KOPT-K1 (cell line): ENCODE data around the gene GGT6.

Source experiments
- H3K27ac ChIP-seq: fragments of 200-600 bp; sonication (generic); 2 replicates; pipeline ENCODE4 v1.5.1; 2016; ENCODE audit warnings: antibody characterized with exemption, mild to moderate bottlenecking, low read depth, low read length; ENCODE audit not compliant: poor library complexity, severe bottlenecking
- H3K36me3 ChIP-seq: fragments of 200-600 bp; sonication (generic); 2 replicates; pipeline ENCODE4 v1.5.1; 2017; ENCODE audit warnings: antibody characterized with exemption, mild to moderate bottlenecking, low read length, moderate library complexity; ENCODE audit not compliant: insufficient read depth
- H3K9me3 ChIP-seq: fragments of 200-600 bp; sonication (generic); 2 replicates; pipeline ENCODE4 v1.5.1; 2017; ENCODE audit warnings: antibody characterized with exemption, low read length, mild to moderate bottlenecking; ENCODE audit not compliant: insufficient read depth, poor library complexity, severe bottlenecking

Gene GGT6

DNA sequence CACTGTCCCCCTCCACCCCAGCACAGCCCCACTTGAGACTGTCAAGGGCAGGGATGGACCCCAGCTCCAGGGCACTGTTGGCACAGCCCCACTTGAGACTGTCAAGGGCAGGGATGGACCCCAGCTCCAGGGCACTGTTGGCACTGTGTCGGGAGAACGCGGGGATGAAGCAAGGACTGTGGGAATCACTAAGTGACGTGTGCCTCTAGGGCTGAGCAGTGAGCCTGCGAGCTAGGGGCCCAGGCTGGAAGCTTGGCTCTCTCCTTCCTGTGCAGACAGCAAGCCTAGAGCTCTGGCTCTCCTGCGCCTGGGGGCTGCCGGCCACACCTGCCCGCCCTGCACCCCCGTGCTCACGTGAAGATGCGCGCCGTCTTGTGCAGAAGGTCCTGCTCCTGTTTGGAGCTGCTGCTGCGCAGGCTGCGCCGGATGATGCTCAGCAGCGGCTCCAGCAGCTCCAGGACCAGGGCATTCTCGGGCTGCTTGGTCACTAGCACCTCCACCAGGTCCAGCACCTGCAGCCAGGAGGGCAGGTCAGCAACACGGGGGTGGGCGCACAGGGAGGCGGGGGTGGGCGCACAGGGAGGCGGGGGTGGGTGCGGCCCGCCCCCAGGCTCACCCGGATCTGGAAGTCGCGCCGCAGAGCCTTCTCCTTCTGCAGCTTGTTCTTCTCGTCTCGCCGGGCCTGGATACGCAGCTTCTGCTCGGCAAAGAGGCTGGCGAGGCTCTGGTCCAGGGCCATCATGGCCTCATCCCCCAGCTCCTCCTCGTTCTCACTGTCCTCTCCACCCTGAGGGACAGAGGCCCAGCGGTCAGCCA lies 16.0 kb downstream of the GGT6 start:
- Histone ChIP-seq H3K36me3 (peaks cover 100% of the 10 kb centered on the region), H3K9me3 (no peaks in the 10 kb centered on the region), H3K27ac (no peak overlapping the region)

DNA sequence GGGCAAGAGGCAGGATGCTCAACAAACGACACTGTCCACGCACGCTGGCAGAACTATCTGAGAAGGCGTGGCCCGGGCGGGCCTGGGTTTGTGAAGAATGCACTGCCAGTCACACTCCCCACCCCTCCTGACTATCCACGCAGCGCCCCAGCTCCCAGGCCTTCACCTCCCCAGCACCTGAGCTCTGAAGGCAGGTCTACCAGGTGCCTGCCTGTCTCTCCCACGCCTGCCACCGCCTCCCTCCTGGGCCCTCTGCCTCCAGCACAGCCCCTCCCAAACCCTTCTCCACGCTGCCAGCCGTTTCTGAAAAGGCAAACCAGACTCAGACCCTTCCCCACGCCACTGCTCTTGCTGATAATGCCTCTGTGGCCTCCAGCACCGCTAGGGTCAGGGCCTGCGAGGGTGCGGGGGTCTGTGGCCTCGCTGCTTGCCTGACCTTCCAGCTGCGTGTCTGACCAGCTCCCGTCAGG lies 16.8 kb downstream of the GGT6 start:
- H3K9me3 ChIP-seq = no peaks in the 10 kb centered on the region
- peaks cover 100% of the 10 kb centered on the region for H3K36me3 ChIP-seq
- H3K27ac ChIP-seq = no peak overlapping the region

DNA sequence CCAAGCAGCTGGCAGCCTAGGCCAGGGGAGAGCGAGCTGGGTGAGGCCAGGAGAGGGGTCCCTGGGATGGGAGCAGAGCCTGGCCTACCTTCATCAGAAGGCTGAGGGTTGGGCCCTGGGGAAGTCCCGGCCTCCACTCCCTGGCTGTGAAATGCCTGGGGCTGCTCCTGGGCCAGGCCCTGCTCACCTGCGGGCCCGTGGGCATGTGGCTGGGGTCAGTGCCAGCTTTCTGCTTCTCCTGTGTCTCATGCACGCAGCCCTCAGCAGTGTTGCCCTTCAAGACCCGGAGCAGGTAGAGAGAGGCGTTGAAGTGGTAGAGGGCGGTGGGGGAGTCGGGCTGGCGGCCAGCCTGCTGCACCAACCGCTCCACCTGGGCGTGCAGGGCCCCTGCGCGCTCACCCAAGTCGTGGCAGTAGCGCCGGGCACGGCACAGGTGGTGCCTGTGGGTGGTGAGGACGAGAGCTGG lies 17.6 kb downstream of the GGT6 start:
- H3K27ac ChIP-seq = no peak overlapping the region
- no peaks in the 10 kb centered on the region for H3K9me3 ChIP-seq
- peaks cover 100% of the 10 kb centered on the region for H3K36me3 ChIP-seq

DNA sequence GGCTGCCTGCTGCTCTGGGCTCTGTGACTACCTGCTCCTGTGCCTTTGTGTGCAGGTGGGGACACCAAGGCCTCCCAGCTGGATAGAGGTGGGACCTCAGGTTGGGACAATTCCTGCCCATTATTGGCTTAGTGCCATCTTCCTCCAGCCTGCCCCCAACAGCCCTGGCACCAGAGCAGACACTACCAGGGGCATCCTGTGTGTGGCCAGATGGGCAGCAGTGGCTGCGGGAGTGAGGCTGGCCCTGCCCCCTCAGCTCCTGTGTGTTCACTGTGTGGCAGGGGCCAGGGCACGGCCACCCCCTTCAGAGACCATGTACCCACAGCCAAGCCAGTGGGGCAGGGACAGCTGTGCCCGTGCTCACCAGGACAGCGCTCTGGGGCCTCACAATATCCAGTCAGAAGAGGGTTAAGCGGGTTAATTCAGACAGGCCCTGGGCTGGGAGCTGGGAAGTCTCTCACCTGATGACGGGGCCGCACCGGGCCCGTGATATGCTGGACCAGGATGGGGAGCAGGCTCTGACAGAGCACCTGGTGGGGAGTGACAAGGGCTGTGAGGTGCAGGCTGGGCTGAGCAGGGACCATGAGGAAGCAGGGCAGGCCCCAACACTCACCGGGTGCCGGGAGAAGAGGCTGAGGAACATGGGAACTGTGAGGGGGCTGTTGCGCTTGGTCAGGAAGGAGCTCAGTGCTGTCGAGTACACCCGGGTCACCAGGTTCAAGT lies 18.2 kb downstream of the GGT6 start:
- Histone ChIP-seq H3K36me3 (peaks cover 100% of the 10 kb centered on the region), H3K27ac (no peak overlapping the region)

DNA sequence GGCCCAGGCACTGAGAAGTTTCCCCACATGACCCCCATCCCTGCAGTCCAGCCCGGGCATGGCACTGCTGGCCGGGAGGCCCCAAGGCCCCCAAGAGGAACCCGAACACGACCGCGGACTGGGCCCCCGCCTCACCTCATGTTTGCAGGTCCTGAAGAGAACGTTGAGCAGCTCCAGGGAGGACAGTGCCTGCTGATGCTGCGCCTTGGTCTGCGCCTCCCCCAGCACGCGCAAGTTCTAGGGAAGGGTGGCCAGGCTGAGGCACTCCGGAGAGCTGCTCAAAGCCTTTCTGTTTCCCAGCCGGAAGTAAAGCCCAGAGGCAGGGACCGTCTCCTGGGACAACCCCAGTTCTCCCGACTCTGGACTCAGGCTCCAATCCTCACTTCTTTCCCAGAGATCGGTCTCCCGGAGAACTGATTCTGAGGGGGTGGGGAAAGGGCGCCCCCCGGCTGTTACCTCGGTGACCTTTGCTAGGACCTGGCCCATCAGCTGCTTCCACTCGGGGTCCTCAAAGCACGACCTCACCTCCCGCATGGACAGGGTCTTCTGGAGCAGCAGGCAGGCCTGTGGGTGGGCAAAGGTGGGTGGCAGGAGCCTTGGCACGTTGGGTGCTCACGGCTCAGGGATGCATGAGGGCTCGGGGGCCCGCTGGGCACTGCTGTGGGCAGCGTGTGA lies 18.9 kb downstream of the GGT6 start:
- peaks cover 100% of the 10 kb centered on the region for H3K36me3 ChIP-seq
- no peak overlapping the region for H3K27ac ChIP-seq
- H3K9me3 ChIP-seq = no peaks in the 10 kb centered on the region

More for the DNA sequence above, 18.2 kb downstream of the GGT6 start:
- H3K9me3 ChIP-seq = no peaks in the 10 kb centered on the region

DNA sequence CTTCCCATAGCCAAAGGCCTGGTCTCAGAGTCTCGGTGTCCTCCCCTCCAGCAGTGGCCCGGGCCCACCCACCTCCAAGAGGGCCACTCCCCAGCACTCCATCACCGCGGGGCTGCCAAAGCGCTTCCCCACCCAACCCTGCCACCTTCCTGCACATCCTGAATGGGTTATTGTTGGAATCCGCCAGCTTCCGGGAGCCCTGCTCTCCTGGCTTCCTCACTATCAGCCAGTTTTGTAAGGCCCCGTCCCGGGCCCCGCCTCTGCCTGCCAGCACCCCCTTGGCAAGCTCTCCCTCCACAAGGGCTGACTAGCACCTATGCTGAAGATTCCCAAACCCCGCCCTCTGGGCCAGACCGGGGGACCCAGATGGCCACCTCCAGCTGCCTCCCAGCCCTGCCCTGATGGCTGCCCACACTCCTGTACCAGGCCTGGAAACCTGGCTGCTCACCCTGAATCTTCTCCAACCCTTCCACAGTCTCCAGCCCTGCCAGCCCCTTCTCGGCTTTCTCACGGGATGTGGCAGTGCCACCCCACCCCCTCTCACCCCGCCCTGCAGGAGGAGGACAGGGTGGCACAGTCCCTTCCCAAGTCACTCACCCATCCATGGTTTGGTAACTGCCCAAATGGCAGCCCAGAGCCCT lies 19.6 kb downstream of the GGT6 start:
- Histone ChIP-seq H3K36me3 (peaks cover 93% of the 10 kb centered on the region), H3K9me3 (no peaks in the 10 kb centered on the region), H3K27ac (no peak overlapping the region)

DNA sequence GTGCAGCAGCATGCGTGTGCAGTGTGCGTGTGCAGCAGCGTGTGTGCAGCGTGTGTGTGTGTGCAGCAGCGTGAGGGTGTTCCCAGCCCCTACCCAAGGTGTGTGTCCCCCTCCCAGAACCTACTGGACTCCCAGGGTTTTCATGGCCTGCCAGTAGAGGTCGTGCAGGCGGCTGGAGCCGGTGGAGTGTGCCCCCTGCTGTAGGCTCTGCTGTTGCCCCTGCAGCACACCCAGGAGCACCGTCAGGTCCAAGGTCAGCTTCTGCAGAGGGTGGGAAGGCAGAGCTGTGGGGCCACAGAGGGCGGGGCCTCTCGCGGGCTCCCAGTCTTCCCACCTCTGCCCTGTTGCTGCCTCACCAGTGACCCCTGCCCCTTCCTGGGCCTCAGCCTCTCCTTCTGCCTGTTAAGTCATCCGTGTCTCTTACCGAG lies 20.1 kb downstream of the GGT6 start:
- no peaks in the 10 kb centered on the region for H3K9me3 ChIP-seq
- H3K36me3 ChIP-seq = peaks cover 88% of the 10 kb centered on the region
- H3K27ac ChIP-seq = no peak overlapping the region

DNA sequence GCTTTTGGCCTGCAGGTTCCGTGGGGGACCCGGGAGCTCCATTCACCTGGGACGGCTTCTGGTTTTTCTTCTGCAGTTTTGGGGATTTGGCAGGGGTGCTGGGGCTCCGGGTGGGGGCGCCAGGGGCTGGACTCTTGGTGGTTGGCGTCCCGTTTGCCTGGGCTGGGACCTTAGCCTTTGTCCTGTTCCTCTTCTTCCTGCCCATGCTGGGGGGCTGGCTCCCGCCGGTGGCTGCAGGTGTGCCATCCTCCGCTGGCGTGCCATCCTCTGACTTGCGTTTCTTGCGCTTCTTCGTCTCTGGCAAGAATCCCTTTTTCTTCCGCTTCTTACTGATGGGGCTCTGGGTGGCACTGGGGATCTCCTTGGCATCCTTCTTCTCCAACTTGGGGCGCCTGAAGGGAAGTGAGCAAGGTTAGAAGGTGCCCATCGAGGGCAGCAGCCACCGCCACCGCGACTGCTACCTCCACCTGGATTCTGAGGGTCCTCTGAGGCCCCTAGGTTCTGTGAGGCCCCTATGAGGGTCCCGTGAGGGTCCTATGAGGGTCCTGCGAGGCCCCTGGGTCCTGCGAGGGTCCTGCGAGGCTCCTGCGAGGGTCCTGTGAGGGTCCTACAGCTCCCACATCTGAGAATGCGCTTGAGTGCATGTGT lies 20.7 kb downstream of the GGT6 start:
- peaks cover 82% of the 10 kb centered on the region for H3K36me3 ChIP-seq
- no peaks in the 10 kb centered on the region for H3K9me3 ChIP-seq
- no peak overlapping the region for H3K27ac ChIP-seq

DNA sequence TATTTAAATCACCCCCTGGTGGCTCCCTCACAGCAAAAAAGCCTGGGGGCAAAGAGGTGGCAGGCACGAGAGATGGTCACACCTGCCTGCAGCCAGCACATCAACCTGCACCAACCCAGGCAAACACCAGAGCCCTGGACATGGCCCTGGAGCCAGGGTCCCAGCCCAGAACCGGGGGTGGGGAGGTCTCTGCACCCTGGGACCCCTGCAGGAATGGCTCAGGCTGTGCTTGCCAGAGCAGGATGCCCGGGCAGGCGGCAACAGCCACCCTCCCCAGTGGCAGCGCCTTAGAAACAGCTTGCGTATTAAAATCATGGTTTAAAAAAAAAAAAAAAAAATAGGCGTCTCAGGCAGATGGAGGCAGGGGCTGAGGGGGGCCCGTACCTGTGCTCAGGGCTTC lies 21.4 kb downstream of the GGT6 start:
- Histone ChIP-seq H3K9me3 (no peaks in the 10 kb centered on the region), H3K36me3 (peaks cover 76% of the 10 kb centered on the region), H3K27ac (no peak overlapping the region)

DNA sequence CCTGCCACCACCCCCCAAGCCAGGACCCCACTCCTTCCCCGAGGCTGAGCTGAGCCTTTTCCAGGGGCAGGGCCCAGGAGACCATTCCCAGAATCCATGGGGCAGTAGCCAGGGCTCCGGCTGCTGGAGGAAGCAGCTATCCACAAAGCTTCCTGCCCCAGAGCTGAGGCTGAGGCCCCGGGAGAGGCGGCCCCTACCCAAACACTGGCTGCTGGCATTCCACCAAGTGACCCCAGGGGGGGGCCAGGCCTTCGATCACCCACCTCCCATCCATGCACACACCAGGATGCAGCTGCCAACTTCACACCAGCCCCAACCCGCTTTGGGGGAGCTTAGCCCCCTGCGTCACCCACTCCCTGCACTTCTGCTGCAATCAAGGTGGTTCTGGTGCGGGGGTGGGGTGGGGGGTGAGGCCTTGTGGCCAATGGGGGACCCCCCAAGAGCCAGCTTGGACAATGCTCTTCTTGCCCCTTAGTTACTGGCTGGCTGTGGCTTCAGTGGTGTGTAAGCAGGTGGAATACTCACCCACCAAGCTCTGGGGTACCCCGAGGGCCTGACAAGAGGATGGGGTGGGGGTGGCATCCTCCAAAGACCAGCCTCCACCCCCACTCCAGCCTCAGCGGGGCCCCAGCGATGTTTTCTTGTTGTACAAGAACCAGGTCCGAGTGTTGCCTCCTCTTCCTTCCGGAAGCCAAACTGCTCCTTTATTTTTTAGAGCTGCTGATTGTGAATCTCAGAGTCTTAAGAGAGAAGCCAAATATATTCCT lies 22.0 kb downstream of the GGT6 start:
- peaks cover 69% of the 10 kb centered on the region for H3K36me3 ChIP-seq
- H3K27ac ChIP-seq = no peak overlapping the region

DNA sequence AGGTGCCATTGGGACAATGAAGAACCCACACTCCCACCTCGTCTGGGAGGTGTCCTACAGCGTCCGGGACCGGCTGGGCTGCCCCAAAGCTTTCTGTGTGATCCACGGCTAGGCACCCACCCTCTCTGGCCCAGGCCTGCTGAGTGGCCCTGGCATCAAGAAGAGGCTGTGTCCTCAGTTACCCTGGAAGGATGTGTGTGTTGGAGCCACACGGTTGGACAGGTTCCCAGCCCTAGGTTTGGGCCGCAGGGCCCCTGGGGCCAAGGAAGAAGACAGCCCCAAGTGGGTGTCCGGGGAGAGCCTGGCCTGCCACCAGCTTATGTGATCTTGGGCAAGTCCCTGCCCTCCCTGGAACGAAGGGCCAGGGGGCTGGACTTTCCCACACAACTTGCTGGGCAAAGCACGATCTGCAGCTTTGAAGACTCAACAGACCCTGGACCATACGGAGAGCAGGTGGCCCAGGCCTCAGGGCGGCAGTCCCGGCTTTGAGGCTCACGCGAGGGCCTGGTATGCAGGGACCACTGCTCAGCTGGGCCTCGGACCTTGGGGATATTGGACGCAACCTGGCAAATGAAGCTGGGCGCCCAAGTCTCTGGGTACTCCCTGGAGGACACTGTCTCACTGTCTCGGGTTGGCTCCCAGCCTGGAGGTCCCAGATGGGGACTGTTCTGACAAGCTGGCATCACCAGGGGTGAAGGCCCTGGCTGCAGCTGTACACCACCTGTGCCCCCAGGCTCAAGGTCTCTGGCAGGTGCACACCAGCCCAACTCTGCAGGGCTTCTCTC lies 22.7 kb downstream of the GGT6 start:
- H3K36me3 ChIP-seq = peaks cover 62% of the 10 kb centered on the region
- H3K27ac ChIP-seq = no peak overlapping the region
- no peaks in the 10 kb centered on the region for H3K9me3 ChIP-seq

More for the DNA sequence above, 22.0 kb downstream of the GGT6 start:
- no peaks in the 10 kb centered on the region for H3K9me3 ChIP-seq

DNA sequence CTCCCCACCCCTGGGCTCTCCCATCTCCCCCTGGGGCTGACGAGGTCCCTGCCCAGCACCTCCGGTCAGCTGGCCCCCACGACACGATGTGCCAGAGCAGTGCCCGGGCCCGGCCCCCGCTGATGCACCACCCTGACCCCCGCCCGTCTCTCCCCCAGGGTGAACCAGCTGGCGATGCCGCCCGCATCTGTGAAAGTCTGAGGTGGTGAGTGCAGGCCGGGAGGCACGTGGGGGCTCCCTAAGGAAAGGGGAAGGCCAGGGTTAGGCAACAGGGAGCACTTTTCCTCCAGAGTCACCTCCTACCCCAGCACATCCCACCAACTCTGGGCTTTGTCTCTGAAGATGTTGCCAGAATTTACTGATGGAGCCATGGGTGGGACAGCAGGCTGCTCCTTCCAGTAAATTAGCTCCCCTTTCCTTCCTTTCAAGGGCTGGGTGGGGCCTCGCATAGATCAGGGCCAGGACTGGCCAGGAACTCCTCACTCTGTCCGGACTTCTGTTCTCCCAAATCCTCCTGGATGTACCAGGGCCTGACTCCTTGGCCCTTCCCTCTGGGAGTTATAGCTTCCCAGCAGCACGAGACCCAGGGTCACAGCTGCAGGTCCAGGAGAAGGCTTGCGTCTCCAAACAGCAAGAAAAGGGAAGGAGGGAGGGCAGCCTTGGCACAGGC lies 23.5 kb downstream of the GGT6 start:
- H3K9me3 ChIP-seq = no peaks in the 10 kb centered on the region
- peaks cover 54% of the 10 kb centered on the region for H3K36me3 ChIP-seq
- no peak overlapping the region for H3K27ac ChIP-seq

DNA sequence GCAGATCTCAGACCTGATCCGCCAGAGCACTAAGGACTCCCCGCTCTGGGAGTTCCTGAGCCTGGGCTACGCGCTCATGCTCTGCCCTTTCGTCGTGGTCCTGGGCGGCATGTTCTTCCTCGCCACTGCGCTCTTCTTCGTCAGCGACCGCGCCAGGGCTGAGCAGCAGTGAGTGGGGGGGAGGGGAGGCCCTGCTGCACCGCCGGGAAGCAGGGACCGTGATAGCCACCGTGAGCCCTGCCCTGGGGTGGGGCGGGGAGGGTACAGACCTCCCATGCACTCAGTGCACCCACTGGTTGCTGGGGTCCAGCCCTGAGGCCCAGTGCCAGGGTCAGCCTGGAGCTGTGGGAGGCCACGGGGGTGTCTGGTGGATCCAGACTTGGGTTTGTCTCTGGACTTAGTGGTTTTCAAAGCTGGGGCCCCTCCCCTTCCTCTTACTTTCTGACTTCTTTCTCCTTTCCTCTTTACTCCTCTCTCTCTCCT lies 24.1 kb downstream of the GGT6 start:
- Histone ChIP-seq H3K9me3 (no peaks in the 10 kb centered on the region), H3K27ac (no peak overlapping the region), H3K36me3 (peaks cover 48% of the 10 kb centered on the region)
